Right lobe of liver (tissue), 4 donors: ENCODE results near the gene NUTM2D.
"Not testable (repeated sequence)": the region's sequence is repeated elsewhere in the genome, so short reads cannot be mapped to it uniquely, and the experiment has no call there.

Source experiments
- POLR2A ChIP-seq: fragments of 450-650 bp; IDR thresholded peaks from one replicate; pipeline ENCODE4 v1.6.1; 2017; ENCODE audit warnings: antibody characterized with exemption, mild to moderate bottlenecking
- TF ChIP-seq, protein P1 (sequence below), 4 donors: fragments of 200-600 bp in 3 of 4; fragments of 450-650 bp in 1 of 4; IDR thresholded peaks; one replicate each; pipeline versions ENCODE4 v1.5.1 to v1.8.0; 2016 to 2022; ENCODE audit warnings: antibody characterized with exemption in 4 of 4, mild to moderate bottlenecking in 2 of 4
- donor health status: DM: no; HTN: no; CAD: no.
- donor health status: DM: no; HTN: no; CAD: no.
- donor health status: DM: no; HTN: yes; CAD: no.

DNA sequence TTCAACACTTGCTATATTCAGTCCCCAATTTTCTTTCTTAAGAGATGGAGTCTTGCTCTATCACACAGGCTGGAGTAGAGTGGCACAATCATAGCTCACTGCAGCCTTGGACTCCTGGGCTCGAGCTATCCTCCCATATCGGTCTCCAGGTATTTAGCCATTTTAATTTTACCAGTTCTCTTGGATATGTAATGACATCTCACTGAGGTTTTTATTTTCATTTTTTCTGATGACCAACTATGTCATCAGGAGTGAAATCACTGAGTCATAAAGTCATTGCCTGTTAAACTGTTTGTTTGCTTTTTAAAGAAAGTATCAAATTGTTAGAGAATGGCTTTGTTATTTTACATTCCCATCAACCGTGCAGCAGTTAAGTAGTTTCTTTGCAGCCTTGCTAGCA, 17.1 kb upstream of the NUTM2D start:
- TF ChIP-seq POLR2A, result not testable (repeated sequence)
- TF ChIP-seq, protein P1, sequence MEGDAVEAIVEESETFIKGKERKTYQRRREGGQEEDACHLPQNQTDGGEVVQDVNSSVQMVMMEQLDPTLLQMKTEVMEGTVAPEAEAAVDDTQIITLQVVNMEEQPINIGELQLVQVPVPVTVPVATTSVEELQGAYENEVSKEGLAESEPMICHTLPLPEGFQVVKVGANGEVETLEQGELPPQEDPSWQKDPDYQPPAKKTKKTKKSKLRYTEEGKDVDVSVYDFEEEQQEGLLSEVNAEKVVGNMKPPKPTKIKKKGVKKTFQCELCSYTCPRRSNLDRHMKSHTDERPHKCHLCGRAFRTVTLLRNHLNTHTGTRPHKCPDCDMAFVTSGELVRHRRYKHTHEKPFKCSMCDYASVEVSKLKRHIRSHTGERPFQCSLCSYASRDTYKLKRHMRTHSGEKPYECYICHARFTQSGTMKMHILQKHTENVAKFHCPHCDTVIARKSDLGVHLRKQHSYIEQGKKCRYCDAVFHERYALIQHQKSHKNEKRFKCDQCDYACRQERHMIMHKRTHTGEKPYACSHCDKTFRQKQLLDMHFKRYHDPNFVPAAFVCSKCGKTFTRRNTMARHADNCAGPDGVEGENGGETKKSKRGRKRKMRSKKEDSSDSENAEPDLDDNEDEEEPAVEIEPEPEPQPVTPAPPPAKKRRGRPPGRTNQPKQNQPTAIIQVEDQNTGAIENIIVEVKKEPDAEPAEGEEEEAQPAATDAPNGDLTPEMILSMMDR (IDR thresholded peaks at IDR 0.05), result not testable (repeated sequence)
